ENCODE measurements around the gene CIRBP. TPM values are rescaled to one million over a fixed set of nuclear protein-coding genes. Genes with fewer than 3 reads are reported as not detected.

CIRBP gene
- total and polyA plus RNA-seq, 2 of the 13 experiments (the other 11 are each of a cell fraction or from before 2014, with no cell fraction given): 133 to 140 TPM

DNA sequence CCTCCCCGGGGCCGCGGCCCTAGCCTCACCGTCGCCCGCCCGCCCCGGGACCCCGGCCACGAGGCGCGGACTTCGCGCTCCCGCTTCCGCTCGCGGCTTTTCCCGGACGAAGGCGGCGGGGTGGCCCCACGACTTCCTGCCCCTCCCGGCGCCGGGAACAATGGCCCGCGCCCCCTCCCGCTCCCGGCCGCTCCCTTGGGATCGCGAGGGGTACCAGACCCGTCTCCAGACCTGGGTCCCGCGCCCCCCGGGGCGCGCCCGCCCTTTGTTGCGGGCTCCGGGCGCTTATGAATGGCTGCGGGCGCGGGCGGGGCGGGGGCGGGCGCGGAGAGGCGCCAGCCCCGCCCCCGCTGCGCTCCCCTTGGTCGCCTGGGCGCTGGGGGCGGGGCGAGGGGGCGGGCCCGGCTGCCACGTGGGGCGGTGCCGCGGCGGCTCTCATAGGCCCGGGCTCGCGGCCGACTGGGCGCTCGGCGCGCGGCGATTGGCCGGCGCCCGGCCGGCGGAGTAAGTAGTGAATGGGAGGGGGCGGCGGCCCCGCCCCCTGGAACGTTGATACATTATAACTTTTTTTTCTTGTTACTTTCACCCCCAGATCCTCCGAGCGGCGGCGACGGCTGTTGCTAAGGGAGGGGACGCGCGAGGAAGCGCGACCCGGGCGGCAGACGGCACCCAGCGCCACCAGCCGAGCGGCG, 19.7 kb upstream of the CIRBP start (continued):
- peak; percentile 58; the same call in 1 of the 2 replicates for TF ChIP-seq PRDM15 (CRISPR knock-in tag; IDR thresholded peaks at IDR 0.05)
- peak; percentile 49; the same call in 1 of the 2 replicates for TF ChIP-seq ZNF430 (CRISPR knock-in tag; IDR thresholded peaks at IDR 0.05)
- no peak for TF ChIP-seq ZNF20 (CRISPR knock-in tag; IDR thresholded peaks at IDR 0.05)
- TF ChIP-seq, protein P1, sequence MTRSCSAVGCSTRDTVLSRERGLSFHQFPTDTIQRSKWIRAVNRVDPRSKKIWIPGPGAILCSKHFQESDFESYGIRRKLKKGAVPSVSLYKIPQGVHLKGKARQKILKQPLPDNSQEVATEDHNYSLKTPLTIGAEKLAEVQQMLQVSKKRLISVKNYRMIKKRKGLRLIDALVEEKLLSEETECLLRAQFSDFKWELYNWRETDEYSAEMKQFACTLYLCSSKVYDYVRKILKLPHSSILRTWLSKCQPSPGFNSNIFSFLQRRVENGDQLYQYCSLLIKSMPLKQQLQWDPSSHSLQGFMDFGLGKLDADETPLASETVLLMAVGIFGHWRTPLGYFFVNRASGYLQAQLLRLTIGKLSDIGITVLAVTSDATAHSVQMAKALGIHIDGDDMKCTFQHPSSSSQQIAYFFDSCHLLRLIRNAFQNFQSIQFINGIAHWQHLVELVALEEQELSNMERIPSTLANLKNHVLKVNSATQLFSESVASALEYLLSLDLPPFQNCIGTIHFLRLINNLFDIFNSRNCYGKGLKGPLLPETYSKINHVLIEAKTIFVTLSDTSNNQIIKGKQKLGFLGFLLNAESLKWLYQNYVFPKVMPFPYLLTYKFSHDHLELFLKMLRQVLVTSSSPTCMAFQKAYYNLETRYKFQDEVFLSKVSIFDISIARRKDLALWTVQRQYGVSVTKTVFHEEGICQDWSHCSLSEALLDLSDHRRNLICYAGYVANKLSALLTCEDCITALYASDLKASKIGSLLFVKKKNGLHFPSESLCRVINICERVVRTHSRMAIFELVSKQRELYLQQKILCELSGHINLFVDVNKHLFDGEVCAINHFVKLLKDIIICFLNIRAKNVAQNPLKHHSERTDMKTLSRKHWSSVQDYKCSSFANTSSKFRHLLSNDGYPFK (CRISPR knock-in tag; IDR thresholded peaks at IDR 0.05; ENCODE audit: borderline replicate concordance): no peak
- no peak for TF ChIP-seq ZNF451 (CRISPR knock-in tag; IDR thresholded peaks at IDR 0.05)
- no peak for TF ChIP-seq ZNF773 (CRISPR knock-in tag; IDR thresholded peaks at IDR 0.05; ENCODE audit: borderline replicate concordance)
- peak; percentile 56 for TF ChIP-seq YY1 (IDR thresholded peaks at IDR 0.05; ENCODE audit: insufficient read depth, insufficient replicate concordance, low read depth, low read length)
- no peak for TF ChIP-seq ZNF572 (CRISPR knock-in tag; IDR thresholded peaks at IDR 0.05)
- TF ChIP-seq DNMT3B (CRISPR knock-in tag; conservative IDR thresholded peaks at IDR 0.05): 0 out of 2 replicates have a peak, but pooled peaks have one; percentile 67
- TF ChIP-seq ZNF512 (CRISPR knock-in tag; IDR thresholded peaks at IDR 0.05): no peak
- no peak for TF ChIP-seq SKI (IDR thresholded peaks at IDR 0.05; ENCODE audit: partially characterized antibody)
- TF ChIP-seq, protein P2, sequence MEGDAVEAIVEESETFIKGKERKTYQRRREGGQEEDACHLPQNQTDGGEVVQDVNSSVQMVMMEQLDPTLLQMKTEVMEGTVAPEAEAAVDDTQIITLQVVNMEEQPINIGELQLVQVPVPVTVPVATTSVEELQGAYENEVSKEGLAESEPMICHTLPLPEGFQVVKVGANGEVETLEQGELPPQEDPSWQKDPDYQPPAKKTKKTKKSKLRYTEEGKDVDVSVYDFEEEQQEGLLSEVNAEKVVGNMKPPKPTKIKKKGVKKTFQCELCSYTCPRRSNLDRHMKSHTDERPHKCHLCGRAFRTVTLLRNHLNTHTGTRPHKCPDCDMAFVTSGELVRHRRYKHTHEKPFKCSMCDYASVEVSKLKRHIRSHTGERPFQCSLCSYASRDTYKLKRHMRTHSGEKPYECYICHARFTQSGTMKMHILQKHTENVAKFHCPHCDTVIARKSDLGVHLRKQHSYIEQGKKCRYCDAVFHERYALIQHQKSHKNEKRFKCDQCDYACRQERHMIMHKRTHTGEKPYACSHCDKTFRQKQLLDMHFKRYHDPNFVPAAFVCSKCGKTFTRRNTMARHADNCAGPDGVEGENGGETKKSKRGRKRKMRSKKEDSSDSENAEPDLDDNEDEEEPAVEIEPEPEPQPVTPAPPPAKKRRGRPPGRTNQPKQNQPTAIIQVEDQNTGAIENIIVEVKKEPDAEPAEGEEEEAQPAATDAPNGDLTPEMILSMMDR (CRISPR knock-in tag; IDR thresholded peaks at IDR 0.05): no peak
- TF ChIP-seq ATF7-NPFF (CRISPR knock-in tag; IDR thresholded peaks at IDR 0.05; ENCODE audit: low read depth): peak; percentile 49; the same call in 1 of the 2 replicates
- no peak for TF ChIP-seq ZNF34 (CRISPR knock-in tag; IDR thresholded peaks at IDR 0.05; ENCODE audit: borderline replicate concordance)
- no peak for TF ChIP-seq KLF15 (CRISPR knock-in tag; IDR thresholded peaks at IDR 0.05; ENCODE audit: borderline replicate concordance)
- peak; percentile 75; the same call in 1 of the 2 replicates for TF ChIP-seq IRX3 (CRISPR knock-in tag; IDR thresholded peaks at IDR 0.05; ENCODE audit: borderline replicate concordance, low read depth)
- TF ChIP-seq ZSCAN30 (CRISPR knock-in tag; IDR thresholded peaks at IDR 0.05): 0 out of 2 replicates have a peak, but pooled peaks have one; percentile 9

All from HepG2 (cell line).